Measurements from ENCODE around the gene FOXA1.

The FOXA1 gene

DNA sequence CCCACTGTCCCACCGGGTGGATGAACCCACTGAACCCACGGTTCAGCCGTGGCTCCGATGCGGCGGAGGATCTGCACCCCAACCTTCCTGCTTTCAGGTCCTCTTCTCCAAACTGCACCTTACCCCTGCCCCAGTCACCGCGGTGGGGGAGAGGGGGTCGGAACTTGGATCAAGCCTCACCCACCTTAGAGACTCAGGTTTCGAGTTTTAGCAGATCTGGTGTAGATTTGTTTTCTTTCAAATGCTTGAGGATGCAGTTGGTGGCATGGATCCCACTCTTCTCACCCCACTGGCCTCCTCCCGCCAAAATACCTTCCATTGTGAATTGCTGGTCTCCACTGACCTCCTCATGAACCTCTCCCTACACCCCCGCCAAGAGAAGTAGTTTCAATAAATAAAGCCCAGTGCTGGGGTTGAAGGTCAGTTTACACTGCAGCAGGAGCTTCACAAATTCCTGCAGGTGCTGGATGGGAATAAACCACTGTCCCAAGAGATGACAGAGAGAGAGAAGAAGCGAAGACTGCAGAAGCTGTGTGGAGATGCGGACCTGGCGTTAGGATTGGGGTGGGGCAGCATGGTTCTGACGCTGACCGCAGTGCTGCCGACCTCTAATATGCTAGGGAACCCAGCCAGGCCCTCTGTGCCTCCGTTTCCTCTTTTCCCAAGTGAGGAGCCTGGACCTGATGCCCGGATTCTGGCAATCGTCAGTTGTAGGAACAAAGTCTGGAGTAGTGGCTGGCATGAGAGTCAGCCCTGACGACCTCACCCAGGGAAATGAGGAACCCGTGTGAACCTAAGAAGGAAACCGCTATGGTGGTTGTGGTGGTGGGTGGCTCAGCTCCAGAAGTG is 7.8 kb upstream of the FOXA1 start:
- no peak for DNase-seq (ENCODE audit: low read depth in 1 of 2, low spot score in 1 of 2)

DNA sequence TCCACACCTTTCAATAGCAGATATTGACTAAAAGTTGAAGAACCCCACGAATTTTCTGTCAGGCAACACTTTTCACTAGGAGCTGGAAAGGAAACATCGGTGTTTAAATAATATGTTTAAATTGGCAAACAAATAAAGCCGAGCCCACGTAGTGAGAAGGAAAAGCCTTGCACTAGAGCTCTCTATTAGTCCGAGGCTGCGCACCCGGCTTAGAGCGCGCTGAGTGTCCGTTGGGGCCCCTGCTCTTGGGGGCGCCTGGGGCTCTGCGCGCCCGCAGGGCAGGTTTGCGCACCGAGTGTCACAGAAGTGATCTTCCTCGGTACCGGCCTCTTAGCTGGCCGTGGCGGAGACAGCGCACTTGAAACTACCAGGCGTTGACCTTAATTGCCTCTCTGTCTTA is 6.8 kb upstream of the FOXA1 start:
- DNase-seq (ENCODE audit: low read depth in 1 of 2, low spot score in 1 of 2): no peak

DNA sequence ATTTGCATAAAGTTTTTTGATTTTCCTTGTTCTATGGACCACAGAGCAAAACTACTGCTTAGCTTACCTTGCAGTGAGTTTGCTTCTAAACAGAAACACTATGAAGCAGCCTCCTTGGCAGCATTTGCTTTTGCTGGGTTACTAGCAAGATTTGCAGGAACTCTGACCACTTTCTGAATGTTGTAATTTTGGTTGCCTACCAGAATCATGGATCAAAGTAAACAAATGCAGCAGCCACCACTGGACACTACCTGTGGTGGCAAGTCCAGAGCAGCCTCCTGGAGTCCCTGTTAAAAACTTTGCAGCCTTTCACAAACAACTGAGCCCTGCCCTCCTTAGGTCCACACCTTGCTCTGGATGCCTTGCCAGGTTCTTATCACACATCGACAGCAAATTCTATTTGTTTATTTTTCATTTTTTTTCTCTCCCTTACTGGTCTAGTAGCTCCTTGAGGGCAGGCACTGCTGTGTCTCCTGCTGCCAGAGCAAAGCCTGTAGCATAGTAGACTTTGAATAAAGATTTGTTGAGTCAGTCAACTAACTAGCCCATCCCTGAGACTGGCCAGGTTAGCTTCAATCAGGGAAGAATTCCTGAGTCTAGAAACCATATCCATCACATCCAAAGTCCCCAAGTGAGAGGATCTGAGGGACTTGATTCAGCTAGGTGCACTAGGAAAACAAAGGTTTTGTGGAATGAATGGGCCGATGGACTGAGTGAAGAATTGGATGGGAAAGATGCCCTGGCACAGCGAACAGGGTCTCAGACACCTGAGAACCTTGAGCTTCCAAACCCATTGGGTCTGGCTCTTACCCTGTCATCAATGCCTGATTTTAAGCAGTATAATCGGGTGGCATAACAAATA is 6.1 kb upstream of the FOXA1 start:
- no peak for DNase-seq (ENCODE audit: low read depth in 1 of 2, low spot score in 1 of 2)

DNA sequence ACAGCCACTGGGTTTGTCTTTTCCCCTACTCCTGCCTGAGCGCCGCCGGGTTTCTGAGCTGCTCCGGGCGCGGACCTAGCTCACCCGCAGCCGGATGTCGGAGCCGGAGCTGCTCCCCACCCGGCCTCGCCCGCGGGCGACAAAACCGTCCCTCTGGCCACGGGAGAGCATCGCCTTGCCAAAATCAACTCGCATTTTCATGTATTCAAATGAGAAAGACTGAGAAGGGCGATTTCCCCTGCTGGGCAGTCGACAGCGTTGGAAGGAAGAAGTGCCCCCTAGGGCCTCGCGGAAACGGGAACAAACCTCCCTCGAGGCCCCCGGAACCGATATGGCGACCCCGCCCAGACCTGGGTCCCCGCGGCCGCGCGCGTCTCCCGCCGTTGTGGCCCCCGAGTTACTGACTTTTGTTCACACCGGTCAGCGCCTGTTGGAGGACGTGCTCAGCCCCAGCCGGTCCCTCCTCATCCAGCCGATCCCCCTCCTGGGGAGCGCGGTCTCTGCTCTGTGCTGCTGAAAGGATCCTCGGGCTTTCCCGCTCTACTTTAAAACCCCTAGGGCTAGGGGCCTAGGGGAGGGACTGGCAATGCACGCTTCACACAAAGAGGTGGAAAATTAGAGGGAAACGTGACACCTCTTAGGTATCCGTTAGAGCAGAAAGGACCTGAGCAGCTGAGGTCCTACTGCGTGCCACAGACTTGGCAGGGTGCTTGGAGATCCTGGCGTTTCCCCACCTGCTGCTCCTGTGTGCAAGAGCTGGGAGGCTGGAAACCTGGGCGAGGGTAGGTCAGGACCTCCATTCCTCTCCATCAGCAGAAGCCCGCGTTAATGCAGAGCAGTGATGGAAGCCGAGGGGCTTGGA is 4.7 kb upstream of the FOXA1 start:
- DNase-seq (ENCODE audit: low read depth in 1 of 2, low spot score in 1 of 2): no peak

GRCh38 chr14:37598747-37599506 is 3.9 kb upstream of the FOXA1 start:
- no peak for DNase-seq (ENCODE audit: low read depth in 1 of 2, low spot score in 1 of 2)

GRCh38 chr14:37597914-37598746 is 3.1 kb upstream of the FOXA1 start:
- DNase-seq (ENCODE audit: low read depth in 1 of 2, low spot score in 1 of 2): no peak

- DNase-seq (ENCODE audit: low read depth in 1 of 2, low spot score in 1 of 2): no peak
Measured at GRCh38 chr14:37597538-37597913, 2.5 kb upstream of the FOXA1 start.

DNA sequence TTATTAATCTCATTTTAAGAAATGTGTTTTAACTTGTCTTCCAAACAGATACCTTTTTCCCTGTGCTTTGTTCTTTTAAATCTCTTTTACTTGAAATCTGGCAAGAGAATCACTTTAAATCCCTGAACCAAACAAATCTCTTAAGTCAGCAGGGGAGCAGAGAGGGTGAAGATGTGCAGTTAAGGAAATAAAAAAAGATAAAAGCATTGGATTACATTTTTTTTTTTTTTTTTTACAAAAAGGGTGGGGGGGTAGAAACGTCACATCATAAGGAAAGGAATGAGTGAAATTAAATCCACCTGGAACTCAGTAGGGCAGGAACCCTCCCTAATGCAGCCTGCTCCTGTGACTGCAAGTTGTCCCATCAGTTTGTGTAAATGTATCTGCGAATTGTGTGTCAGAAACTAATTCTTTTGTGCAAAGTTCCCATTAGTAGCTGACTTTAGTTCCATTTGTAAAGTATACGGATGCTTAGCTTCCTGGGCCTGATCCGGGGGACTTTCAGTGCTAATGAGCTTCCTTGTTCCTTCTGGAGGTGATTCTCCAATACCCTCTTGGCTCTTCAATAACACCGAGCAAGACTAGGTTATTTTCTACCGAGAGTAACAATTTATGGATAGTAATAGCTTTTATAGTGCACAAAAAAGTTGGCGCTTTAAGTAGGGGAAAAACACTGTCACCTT is 1.9 kb upstream of the FOXA1 start:
- DNase-seq (ENCODE audit: low read depth in 1 of 2, low spot score in 1 of 2): no peak

- peak in 1 of 2 donors; percentile 75 for DNase-seq (ENCODE audit: low read depth in 1 of 2, low spot score in 1 of 2)
Measured at GRCh38 chr14:37595809-37596621, 966 bp upstream of the FOXA1 start.

DNA sequence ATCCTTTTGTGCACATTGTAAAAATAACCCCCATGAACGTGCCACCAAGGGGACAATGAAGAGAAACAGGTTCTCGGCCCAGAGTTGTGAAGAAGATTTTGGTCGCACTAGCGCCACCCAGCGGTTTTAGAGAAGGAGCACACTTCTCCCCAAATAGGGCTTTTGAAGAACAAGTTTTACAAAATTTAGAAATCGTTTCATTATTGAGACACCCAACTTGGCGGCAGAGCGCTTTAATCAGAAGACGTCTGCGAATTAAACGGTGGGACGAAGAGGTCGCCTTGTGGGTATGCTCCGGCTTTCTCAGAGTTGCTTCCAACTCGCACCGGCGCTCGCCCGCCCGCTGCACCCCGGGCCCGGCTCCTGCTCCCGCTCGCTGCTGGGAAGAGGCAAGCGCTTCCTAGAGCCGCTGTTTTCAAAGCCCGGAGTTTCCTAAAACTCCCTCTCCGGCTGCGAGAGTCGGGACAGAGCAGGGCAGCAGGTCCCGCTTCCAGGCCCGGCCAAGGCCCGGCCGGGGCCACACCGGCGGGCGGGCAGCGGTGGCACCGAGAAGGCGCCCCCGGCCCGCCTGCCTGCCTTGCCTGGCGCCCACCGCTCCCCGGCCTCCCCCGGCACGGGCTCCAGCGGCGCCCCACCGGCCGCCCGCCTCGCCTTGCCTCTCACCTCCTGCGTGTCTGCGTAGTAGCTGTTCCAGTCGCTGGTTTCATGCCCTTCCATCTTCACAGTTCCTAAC is 645 bp downstream of the FOXA1 start:
- DNase-seq (ENCODE audit: low read depth in 1 of 2, low spot score in 1 of 2): no peak

GRCh38 chr14:37593511-37594237 is 1.4 kb downstream of the FOXA1 start:
- no peak for DNase-seq (ENCODE audit: low read depth in 1 of 2, low spot score in 1 of 2)

GRCh38 chr14:37592482-37593408 is 2.3 kb downstream of the FOXA1 start:
- no peak for DNase-seq (ENCODE audit: low read depth in 1 of 2, low spot score in 1 of 2)

GRCh38 chr14:37591941-37592481 is 3.0 kb downstream of the FOXA1 start:
- DNase-seq (ENCODE audit: low read depth in 1 of 2, low spot score in 1 of 2): no peak

DNA sequence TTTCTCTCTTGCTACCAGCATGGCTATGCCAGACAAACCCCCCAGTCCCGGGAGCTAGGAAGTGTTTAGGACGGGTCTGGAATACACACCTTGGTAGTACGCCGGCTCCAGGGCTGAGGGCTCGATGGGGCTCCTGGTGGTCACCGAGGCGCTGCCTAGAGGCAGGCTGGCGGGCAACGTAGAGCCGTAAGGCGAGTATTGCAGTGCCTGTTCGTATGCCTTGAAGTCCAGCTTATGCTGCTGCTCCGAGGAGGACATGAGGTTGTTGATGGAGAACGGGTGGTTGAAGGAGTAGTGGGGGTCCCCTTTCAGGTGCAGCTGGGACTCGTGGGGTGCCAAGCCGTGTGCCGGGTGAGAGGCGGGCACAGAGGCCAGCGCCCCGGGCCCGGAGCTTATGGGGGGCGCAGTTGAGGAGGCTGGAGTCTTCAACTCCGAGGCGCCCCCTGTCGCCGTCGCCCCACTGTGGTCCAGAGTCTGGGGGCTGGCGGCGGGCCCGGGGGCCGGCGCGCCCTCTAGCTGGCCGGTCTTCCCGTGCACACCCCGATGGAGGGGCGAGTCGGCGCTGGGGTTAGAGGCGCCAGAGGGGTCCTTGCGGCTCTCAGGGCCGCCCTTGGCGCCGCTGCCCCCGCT is 3.6 kb downstream of the FOXA1 start:
- no peak for DNase-seq (ENCODE audit: low read depth in 1 of 2, low spot score in 1 of 2)

Data from activated CD4-positive, alpha-beta T cell treated with anti-CD3 and anti-CD28 coated beads, Interleukin-2, amount 50 U/mL, for 24 hours (primary cell).